ENCODE results near the gene ADIPOR2. TPM values are rescaled to one million over a fixed set of nuclear protein-coding genes. Genes with fewer than 3 reads are reported as not detected.
"Not testable (repeated sequence)": the region's sequence is repeated elsewhere in the genome, so short reads cannot be mapped to it uniquely, and the experiment has no call there.

ADIPOR2 gene
- total and polyA plus RNA-seq, 4 donors, result 14.8 to 50.5 (median 31.7) TPM

- intact Hi-C loops (cut with DNase I), result no loop called here
- H3K36me3 ChIP-seq (ENCODE audit: control insufficient read depth in 1 of 2, insufficient read depth in 2 of 2, low read length in 1 of 2), result no peaks in the 10 kb centered on the region
- H3K4me3 ChIP-seq (ENCODE audit: low read length in 2 of 2), result no peak overlapping the region
- peaks cover 2% of the 10 kb centered on the region in 2 donors for H3K4me1 ChIP-seq (ENCODE audit: control insufficient read depth in 1 of 2, insufficient read depth in 2 of 2, low read length in 2 of 2)
- H3K9me3 ChIP-seq (ENCODE audit: control insufficient read depth, low read length), result no peaks in the 10 kb centered on the region
- ATAC-seq (ENCODE audit: low FRiP score), result no peak
- no peak for DNase-seq
- H3K27me3 ChIP-seq (ENCODE audit: control insufficient read depth in 1 of 2, insufficient read depth in 2 of 2, low read length in 1 of 2), result no peaks in the 10 kb centered on the region
- H3K27ac ChIP-seq (ENCODE audit: low read depth in 1 of 2, low read length in 2 of 2), result no peak overlapping the region
Measured at GRCh38 chr12:1716911-1717310, 26.0 kb downstream of the ADIPOR2 start.

- ATAC-seq (ENCODE audit: low FRiP score), result no peak
- Histone ChIP-seq H3K36me3 (ENCODE audit: control insufficient read depth in 1 of 2, insufficient read depth in 2 of 2, low read length in 1 of 2) (no peaks in the 10 kb centered on the region), H3K27me3 (ENCODE audit: control insufficient read depth in 1 of 2, insufficient read depth in 2 of 2, low read length in 1 of 2) (no peaks in the 10 kb centered on the region), H3K27ac (ENCODE audit: low read depth in 1 of 2, low read length in 2 of 2) (no peak overlapping the region), H3K4me3 (ENCODE audit: low read length in 2 of 2) (no peak overlapping the region), H3K4me1 (ENCODE audit: control insufficient read depth in 1 of 2, insufficient read depth in 2 of 2, low read length in 2 of 2) (peaks cover 0 to 2% of the 10 kb centered on the region in 2 donors), H3K9me3 (ENCODE audit: control insufficient read depth, low read length) (no peaks in the 10 kb centered on the region)
- intact Hi-C loops (cut with DNase I), result no loop called here
- DNase-seq, result no peak
Measured at GRCh38 chr12:1719139-1719538, 28.3 kb downstream of the ADIPOR2 start.

- H3K4me3 ChIP-seq (ENCODE audit: low read length in 2 of 2), result no peak overlapping the region
- DNase-seq, result no peak
- intact Hi-C loops (cut with DNase I), result no loop called here
- H3K27me3 ChIP-seq (ENCODE audit: control insufficient read depth in 1 of 2, insufficient read depth in 2 of 2, low read length in 1 of 2), result no peaks in the 10 kb centered on the region
- no peaks in the 10 kb centered on the region for H3K36me3 ChIP-seq (ENCODE audit: control insufficient read depth in 1 of 2, insufficient read depth in 2 of 2, low read length in 1 of 2)
- H3K4me1 ChIP-seq (ENCODE audit: control insufficient read depth in 1 of 2, insufficient read depth in 2 of 2, low read length in 2 of 2), result peaks cover 0 to 2% of the 10 kb centered on the region in 2 donors
- no peak overlapping the region for H3K27ac ChIP-seq (ENCODE audit: low read depth in 1 of 2, low read length in 2 of 2)
- WGBS, 2 donors, result 92 to 94% methylated on average over 3 of the region's 3 CpGs
- ATAC-seq (ENCODE audit: low FRiP score), result no peak
- no peaks in the 10 kb centered on the region for H3K9me3 ChIP-seq (ENCODE audit: control insufficient read depth, low read length)
Measured at GRCh38 chr12:1720494-1720893, 29.6 kb downstream of the ADIPOR2 start.

- no peak for DNase-seq
- Histone ChIP-seq H3K27me3 (ENCODE audit: control insufficient read depth in 1 of 2, insufficient read depth in 2 of 2, low read length in 1 of 2) (no peaks in the 10 kb centered on the region), H3K4me3 (ENCODE audit: low read length in 2 of 2) (no peak overlapping the region), H3K9me3 (ENCODE audit: control insufficient read depth, low read length) (no peaks in the 10 kb centered on the region), H3K36me3 (ENCODE audit: control insufficient read depth in 1 of 2, insufficient read depth in 2 of 2, low read length in 1 of 2) (no peaks in the 10 kb centered on the region), H3K27ac (ENCODE audit: low read depth in 1 of 2, low read length in 2 of 2) (no peak overlapping the region), H3K4me1 (ENCODE audit: control insufficient read depth in 1 of 2, insufficient read depth in 2 of 2, low read length in 2 of 2) (no peaks in the 10 kb centered on the region)
- 63 to 69% methylated on average over 6 of the region's 6 CpGs for WGBS, 2 donors
- intact Hi-C loops (cut with DNase I), result no loop called here
- ATAC-seq (ENCODE audit: low FRiP score), result no peak
Measured at GRCh38 chr12:1723721-1724120, 32.9 kb downstream of the ADIPOR2 start.

- Histone ChIP-seq H3K9me3 (ENCODE audit: control insufficient read depth, low read length) (no peaks in the 10 kb centered on the region), H3K27me3 (ENCODE audit: control insufficient read depth in 1 of 2, insufficient read depth in 2 of 2, low read length in 1 of 2) (no peaks in the 10 kb centered on the region), H3K4me1 (ENCODE audit: control insufficient read depth in 1 of 2, insufficient read depth in 2 of 2, low read length in 2 of 2) (no peaks in the 10 kb centered on the region), H3K27ac (ENCODE audit: low read depth in 1 of 2, low read length in 2 of 2) (no peak overlapping the region), H3K36me3 (ENCODE audit: control insufficient read depth in 1 of 2, insufficient read depth in 2 of 2, low read length in 1 of 2) (no peaks in the 10 kb centered on the region), H3K4me3 (ENCODE audit: low read length in 2 of 2) (no peak overlapping the region)
- intact Hi-C loops (cut with DNase I), result no loop called here
- ATAC-seq (ENCODE audit: low FRiP score) (no peak), DNase-seq (no peak)
- WGBS, 2 donors, result 92 to 96% methylated on average over 3 of the region's 3 CpGs
Measured at GRCh38 chr12:1724250-1724649, 33.4 kb downstream of the ADIPOR2 start.

GRCh38 chr12:1726753-1727152 lies 35.9 kb downstream of the ADIPOR2 start:
- Histone ChIP-seq H3K4me1 (ENCODE audit: control insufficient read depth in 1 of 2, insufficient read depth in 2 of 2, low read length in 2 of 2) (no peaks in the 10 kb centered on the region), H3K9me3 (ENCODE audit: control insufficient read depth, low read length) (no peaks in the 10 kb centered on the region), H3K27ac (ENCODE audit: low read depth in 1 of 2, low read length in 2 of 2) (no peak overlapping the region), H3K36me3 (ENCODE audit: control insufficient read depth in 1 of 2, insufficient read depth in 2 of 2, low read length in 1 of 2) (no peaks in the 10 kb centered on the region), H3K27me3 (ENCODE audit: control insufficient read depth in 1 of 2, insufficient read depth in 2 of 2, low read length in 1 of 2) (no peaks in the 10 kb centered on the region), H3K4me3 (ENCODE audit: low read length in 2 of 2) (no peak overlapping the region)
- WGBS, 2 donors, result 92 to 95% methylated on average over 3 of the region's 3 CpGs
- DNase-seq, result no peak
- intact Hi-C loops (cut with DNase I), result no loop called here
- ATAC-seq (ENCODE audit: low FRiP score), result no peak

- Histone ChIP-seq H3K27me3 (ENCODE audit: control insufficient read depth in 1 of 2, insufficient read depth in 2 of 2, low read length in 1 of 2) (no peaks in the 10 kb centered on the region), H3K4me3 (ENCODE audit: low read length in 2 of 2) (no peak overlapping the region), H3K36me3 (ENCODE audit: control insufficient read depth in 1 of 2, insufficient read depth in 2 of 2, low read length in 1 of 2) (no peaks in the 10 kb centered on the region)
Measured at GRCh38 chr12:1728824-1729223, 38.0 kb downstream of the ADIPOR2 start.

GRCh38 chr12:1731019-1731687 lies 40.3 kb downstream of the ADIPOR2 start:
- DNase-seq, result no peak
- intact Hi-C loops (cut with DNase I), result no loop called here
- Histone ChIP-seq H3K4me1 (ENCODE audit: control insufficient read depth in 1 of 2, insufficient read depth in 2 of 2, low read length in 2 of 2) (no peaks in the 10 kb centered on the region), H3K9me3 (ENCODE audit: control insufficient read depth, low read length) (no peaks in the 10 kb centered on the region), H3K27ac (ENCODE audit: low read depth in 1 of 2, low read length in 2 of 2) (no peak overlapping the region), H3K4me3 (ENCODE audit: low read length in 2 of 2) (no peak overlapping the region), H3K36me3 (ENCODE audit: control insufficient read depth in 1 of 2, insufficient read depth in 2 of 2, low read length in 1 of 2) (no peaks in the 10 kb centered on the region), H3K27me3 (ENCODE audit: control insufficient read depth in 1 of 2, insufficient read depth in 2 of 2, low read length in 1 of 2) (no peaks in the 10 kb centered on the region)
- 94 to 95% methylated on average over 11 of the region's 11 CpGs for WGBS, 2 donors
- no peak for ATAC-seq (ENCODE audit: low FRiP score)

More at GRCh38 chr12:1728824-1729223, 38.0 kb downstream of the ADIPOR2 start:
- Histone ChIP-seq H3K27ac (ENCODE audit: low read depth in 1 of 2, low read length in 2 of 2) (no peak overlapping the region), H3K9me3 (ENCODE audit: control insufficient read depth, low read length) (no peaks in the 10 kb centered on the region), H3K4me1 (ENCODE audit: control insufficient read depth in 1 of 2, insufficient read depth in 2 of 2, low read length in 2 of 2) (no peaks in the 10 kb centered on the region)
- ATAC-seq (ENCODE audit: low FRiP score) (no peak), DNase-seq (no peak)
- intact Hi-C loops (cut with DNase I), result no loop called here
- 83 to 89% methylated on average over 1 of the region's 1 CpG for WGBS, 2 donors

- intact Hi-C loops (cut with DNase I); ATAC-seq (ENCODE audit: low FRiP score); H3K36me3 ChIP-seq (ENCODE audit: control insufficient read depth in 1 of 2, insufficient read depth in 2 of 2, low read length in 1 of 2); H3K4me1 ChIP-seq (ENCODE audit: control insufficient read depth in 1 of 2, insufficient read depth in 2 of 2, low read length in 2 of 2); H3K4me3 ChIP-seq (ENCODE audit: low read length in 2 of 2); H3K27ac ChIP-seq (ENCODE audit: low read depth in 1 of 2, low read length in 2 of 2); H3K9me3 ChIP-seq (ENCODE audit: control insufficient read depth, low read length); H3K27me3 ChIP-seq (ENCODE audit: control insufficient read depth in 1 of 2, insufficient read depth in 2 of 2, low read length in 1 of 2); DNase-seq: not testable (repeated sequence)
- WGBS, 2 donors, result 95 to 98% methylated on average over 10 of the region's 10 CpGs
Measured at GRCh38 chr12:1731688-1732078, 40.8 kb downstream of the ADIPOR2 start.
